WERI-Rb-1 (cell line): ENCODE data around the gene INTS11.
A peak's percentile ranks its signal among the peaks of the same experiment; 100 is the strongest.

Source experiments
- DNase-seq: peaks from one replicate; pipeline ENCODE4 v3.0.0-alpha.2; 2020
- H3K27ac ChIP-seq: fragments of 250-450 bp; sonication (Bioruptor Pico); 2 replicates; pipeline ENCODE4 v1.5.1; 2020; ENCODE audit warnings: mild to moderate bottlenecking, moderate library complexity
- H3K27me3 ChIP-seq: fragments of 250-450 bp; sonication (Bioruptor Pico); 2 replicates; pipeline ENCODE4 v1.5.1; 2021; ENCODE audit warnings: mild to moderate bottlenecking, low read depth, moderate library complexity; ENCODE audit not compliant: insufficient read depth, severe bottlenecking
- H3K36me3 ChIP-seq: fragments of 250-450 bp; sonication (Bioruptor Pico); 2 replicates; pipeline ENCODE4 v1.5.1; 2020; ENCODE audit warnings: mild to moderate bottlenecking, moderate library complexity
- H3K4me3 ChIP-seq: 2 replicates; pipeline ENCODE4 v1.5.1; 2011; ENCODE audit warnings: low read depth, mild to moderate bottlenecking, control low read depth, low read length
- H3K9me3 ChIP-seq: fragments of 250-450 bp; sonication (Bioruptor Pico); 2 replicates; pipeline ENCODE4 v1.5.1; 2021; ENCODE audit warnings: mild to moderate bottlenecking, moderate library complexity; ENCODE audit not compliant: severe bottlenecking
- TF ChIP-seq, protein P1 (sequence below): IDR thresholded peaks from 2 replicates; pipeline ENCODE4 v1.5.1; 2011; ENCODE audit warnings: low read depth, mild to moderate bottlenecking, control low read depth, inconsistent platforms, low read length

INTS11 gene

DNA sequence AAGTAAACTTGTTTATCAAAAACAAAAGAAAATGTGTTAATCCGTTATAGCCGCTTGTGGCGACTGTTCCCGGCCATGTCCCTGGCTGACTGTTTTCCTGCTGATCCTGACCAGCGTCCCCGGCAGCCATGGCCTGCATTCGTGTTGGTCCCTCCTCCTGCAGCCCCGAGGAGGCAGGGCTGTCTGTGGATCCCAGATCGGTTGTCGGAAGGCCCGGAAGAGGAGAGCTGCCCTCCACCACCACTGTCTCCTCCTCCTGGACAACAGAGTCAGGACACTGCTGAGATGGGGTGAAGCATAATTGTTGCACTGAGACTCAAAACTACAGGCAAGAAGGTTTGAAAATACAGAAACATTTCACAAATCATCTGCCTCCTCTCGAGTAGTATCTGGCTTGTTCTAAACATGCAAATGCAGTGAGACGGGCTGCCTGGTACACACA, 37.5 kb upstream of the INTS11 start:
- no peak for DNase-seq
- Histone ChIP-seq H3K9me3 (peaks cover 11% of the 10 kb centered on the region), H3K27ac (no peak overlapping the region), H3K36me3 (no peaks in the 10 kb centered on the region; the same call in 1 of the 2 replicates), H3K4me3 (no peak overlapping the region), H3K27me3 (no peaks in the 10 kb centered on the region)
- TF ChIP-seq, protein P1, sequence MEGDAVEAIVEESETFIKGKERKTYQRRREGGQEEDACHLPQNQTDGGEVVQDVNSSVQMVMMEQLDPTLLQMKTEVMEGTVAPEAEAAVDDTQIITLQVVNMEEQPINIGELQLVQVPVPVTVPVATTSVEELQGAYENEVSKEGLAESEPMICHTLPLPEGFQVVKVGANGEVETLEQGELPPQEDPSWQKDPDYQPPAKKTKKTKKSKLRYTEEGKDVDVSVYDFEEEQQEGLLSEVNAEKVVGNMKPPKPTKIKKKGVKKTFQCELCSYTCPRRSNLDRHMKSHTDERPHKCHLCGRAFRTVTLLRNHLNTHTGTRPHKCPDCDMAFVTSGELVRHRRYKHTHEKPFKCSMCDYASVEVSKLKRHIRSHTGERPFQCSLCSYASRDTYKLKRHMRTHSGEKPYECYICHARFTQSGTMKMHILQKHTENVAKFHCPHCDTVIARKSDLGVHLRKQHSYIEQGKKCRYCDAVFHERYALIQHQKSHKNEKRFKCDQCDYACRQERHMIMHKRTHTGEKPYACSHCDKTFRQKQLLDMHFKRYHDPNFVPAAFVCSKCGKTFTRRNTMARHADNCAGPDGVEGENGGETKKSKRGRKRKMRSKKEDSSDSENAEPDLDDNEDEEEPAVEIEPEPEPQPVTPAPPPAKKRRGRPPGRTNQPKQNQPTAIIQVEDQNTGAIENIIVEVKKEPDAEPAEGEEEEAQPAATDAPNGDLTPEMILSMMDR, result no peak

DNA sequence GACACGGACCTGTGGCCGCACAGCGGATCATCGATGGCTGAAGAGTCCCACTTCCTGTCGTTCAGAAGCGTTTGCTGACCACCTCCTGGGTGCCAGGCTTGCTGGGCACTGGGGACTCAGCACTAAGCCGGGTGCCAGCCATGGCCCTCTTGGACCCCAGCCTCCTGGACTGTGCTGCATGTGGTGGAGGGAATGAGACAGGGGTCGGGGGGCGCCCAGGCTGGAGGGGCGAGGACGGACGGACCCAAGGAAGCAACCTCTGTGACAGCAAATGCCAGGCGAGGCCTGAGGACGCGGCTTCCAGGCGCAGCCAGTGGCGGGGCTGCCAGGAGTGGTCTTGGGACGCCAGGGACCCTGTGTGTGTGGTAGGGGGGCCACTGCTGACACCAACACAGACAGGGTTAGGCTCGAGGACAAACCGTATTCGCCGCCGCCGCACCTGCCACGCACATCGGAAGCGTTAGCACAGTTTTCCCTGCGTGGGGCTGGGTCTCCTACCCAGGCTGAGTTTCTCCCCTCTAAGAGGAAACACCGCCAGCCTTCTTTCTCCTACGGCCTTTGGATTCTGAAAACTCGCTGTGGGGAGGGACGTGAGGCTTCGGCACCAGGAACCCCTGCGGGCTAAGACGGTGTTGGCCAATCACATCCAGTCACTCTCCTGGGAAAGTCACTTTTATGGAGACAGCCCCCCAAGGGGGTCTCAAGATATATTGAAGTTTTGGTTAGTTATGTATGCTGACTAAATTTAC, 36.9 kb upstream of the INTS11 start:
- H3K9me3 ChIP-seq, result peaks cover 7% of the 10 kb centered on the region
- no peak for DNase-seq
- TF ChIP-seq, protein P1, result no peak
- peak overlapping the region; percentile 14; the same call in 1 of the 2 replicates for H3K27ac ChIP-seq
- H3K36me3 ChIP-seq, result peaks cover 3% of the 10 kb centered on the region; the same call in 1 of the 2 replicates
- H3K4me3 ChIP-seq, result no peak overlapping the region
- H3K27me3 ChIP-seq, result no peaks in the 10 kb centered on the region

DNA sequence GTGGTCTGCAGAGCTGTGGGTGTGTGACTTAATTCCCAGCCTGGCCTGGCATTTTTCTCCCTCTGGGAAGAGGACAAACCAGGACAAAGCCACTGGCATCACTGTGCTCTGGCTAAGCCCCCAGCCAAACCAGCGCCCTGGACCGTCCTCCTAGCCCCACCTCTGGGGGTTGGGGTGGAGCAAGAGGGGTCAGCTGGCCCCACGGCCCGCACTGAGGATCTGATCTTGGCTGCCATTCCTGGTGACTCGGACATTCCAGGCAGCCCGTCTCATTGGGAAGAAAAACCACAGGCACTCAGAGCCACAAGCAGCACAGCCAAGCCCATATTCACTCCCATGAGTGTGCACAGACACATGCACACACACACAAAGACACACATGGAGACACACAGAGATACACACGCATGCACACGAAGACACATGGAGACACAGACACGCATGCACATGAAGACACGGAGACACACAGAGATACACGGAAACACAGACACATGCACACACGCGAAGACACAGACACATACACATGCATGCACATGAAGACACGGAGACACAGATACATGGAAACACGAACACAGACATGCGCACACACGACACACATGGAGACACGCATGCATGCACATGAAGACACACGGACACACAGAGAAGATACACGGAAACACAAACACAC, 36.2 kb upstream of the INTS11 start:
- peaks cover 3% of the 10 kb centered on the region; the same call in 1 of the 2 replicates for H3K36me3 ChIP-seq
- H3K9me3 ChIP-seq, result no peaks in the 10 kb centered on the region
- DNase-seq, result peak; percentile 47
- no peaks in the 10 kb centered on the region for H3K27me3 ChIP-seq
- TF ChIP-seq, protein P1, result no peak
- peak overlapping the region; percentile 95 for H3K27ac ChIP-seq
- H3K4me3 ChIP-seq, result no peak overlapping the region

DNA sequence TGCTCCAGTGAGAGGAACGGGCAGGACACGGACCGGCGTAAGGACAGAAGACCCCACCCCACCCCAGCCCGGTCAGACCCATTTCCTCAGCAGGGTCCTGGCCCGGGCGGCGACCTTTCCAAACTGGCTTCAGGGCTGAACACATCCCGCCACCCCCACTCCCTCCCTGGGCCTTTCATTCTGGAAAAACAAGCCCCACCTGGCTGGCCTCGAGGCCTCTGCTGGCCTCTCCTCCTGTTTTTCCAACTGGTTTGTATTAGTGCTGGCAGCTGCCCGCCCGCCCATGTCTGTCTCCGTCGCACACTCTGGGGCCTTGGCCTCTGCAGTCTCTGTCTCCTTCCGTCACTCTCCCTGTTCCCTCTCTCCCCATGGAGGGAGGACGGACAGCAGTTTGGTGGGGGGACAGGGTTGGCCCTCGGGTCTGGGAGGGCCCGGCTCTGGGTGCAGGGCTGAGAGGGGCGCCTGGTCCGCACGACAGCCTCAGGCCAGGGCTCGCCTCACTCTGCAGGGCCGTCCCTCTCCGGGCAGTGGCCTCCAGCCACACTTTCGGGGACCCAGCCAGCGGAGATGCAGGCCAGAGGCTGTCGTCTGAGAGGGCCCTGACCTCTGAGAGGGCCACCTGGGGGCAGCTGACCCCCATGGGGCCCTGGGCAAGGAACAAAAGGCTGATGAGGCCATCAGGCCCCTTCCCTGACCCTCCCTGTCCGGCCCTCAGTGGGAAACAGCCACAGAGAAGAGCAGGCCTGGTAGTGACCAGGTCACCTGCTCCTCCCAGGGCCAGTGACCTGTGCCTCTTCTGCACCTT, 35.4 kb upstream of the INTS11 start:
- Histone ChIP-seq H3K4me3 (no peak overlapping the region), H3K27ac (peak overlapping the region; percentile 95)

DNA sequence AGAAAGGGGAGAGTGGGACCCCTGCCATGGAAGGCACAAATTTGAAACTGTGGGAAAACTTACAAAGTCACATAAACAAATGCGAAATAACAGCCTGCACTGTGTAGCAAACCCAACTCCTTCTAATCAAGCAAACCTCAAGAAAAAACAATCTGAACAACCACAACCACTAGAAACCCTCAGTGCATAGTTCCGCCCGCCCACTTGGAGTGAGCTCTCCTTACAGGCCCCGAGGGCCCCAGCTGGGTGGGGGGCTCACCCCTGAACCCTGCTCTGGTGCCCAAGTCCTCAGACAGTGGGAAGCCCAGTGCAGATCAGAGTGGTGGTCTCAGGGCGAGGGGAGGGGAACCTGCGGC, 34.8 kb upstream of the INTS11 start:
- H3K27ac ChIP-seq, result peak overlapping the region; percentile 95
- peaks cover 9% of the 10 kb centered on the region for H3K36me3 ChIP-seq
- no peak for DNase-seq

More for the DNA sequence above, 35.4 kb upstream of the INTS11 start:
- H3K27me3 ChIP-seq, result no peaks in the 10 kb centered on the region
- H3K36me3 ChIP-seq, result peaks cover 3% of the 10 kb centered on the region
- H3K9me3 ChIP-seq, result no peaks in the 10 kb centered on the region
- TF ChIP-seq, protein P1, result no peak
- DNase-seq, result peak; percentile 51

More for the DNA sequence above, 34.8 kb upstream of the INTS11 start:
- Histone ChIP-seq H3K9me3 (no peaks in the 10 kb centered on the region), H3K27me3 (no peaks in the 10 kb centered on the region), H3K4me3 (no peak overlapping the region)
- TF ChIP-seq, protein P1, result no peak
